ENCODE measurements around the gene TSHZ2.

The TSHZ2 gene

GRCh38 chr20:52996658-52997057 lies 24.5 kb downstream of the TSHZ2 start:
- Mint-ChIP-seq H3K27ac (no peak overlapping the region), H3K36me3 (ENCODE audit: low read depth) (no peaks in the 10 kb centered on the region), H3K4me1 (ENCODE audit: low read depth) (no peaks in the 10 kb centered on the region), H3K9me3 (no peaks in the 10 kb centered on the region), H3K4me3 (no peak overlapping the region), H3K27me3 (no peaks in the 10 kb centered on the region)
- intact Hi-C loops (cut with micrococcal nuclease) = no loop called here

DNA sequence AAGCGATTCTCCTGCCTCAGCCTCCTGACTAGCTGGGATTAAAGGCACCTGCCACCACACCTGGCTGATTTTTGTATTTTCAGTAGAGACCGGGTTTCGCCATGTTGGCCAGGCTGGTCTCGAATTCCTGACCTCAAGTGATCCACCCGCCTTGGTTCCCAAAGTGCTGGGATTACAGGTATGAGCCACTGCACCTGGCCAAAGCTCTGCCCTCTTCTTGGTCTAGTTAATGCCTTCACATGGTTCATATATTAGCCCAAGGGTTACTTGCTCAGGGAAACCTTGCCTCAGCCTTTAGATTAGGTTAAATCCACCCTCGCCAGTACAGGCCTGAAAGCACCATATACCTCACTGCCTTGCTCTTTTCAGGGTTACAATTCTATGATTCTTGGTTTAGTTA lies 26.1 kb downstream of the TSHZ2 start:
- no peaks in the 10 kb centered on the region for H3K36me3 Mint-ChIP-seq (ENCODE audit: low read depth)

DNA sequence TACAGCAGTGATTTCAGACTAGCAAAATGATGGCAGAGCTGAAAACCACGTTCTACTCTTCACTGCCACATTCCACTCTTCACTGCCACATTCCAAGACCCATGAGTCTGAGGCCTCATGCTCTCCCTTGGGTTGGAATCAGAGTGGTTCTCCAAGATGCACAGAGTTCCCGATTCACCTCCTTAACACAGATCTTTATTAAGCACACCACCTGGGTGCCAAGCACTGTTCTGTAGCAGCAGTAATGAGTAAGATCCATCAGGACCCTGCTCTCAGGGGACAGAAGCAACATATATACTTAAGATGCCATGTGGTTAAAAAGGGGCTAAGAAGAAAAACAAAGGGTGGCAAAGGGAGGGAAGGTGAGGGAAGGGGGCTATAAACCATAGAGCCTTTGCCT lies 26.9 kb downstream of the TSHZ2 start:
- H3K27me3 Mint-ChIP-seq = no peaks in the 10 kb centered on the region
- no peaks in the 10 kb centered on the region for H3K4me1 Mint-ChIP-seq (ENCODE audit: low read depth)
- H3K36me3 Mint-ChIP-seq (ENCODE audit: low read depth) = no peaks in the 10 kb centered on the region
- intact Hi-C loops (cut with micrococcal nuclease) = no loop called here
- H3K27ac Mint-ChIP-seq = no peak overlapping the region
- H3K9me3 Mint-ChIP-seq = no peaks in the 10 kb centered on the region
- H3K4me3 Mint-ChIP-seq = no peak overlapping the region

More for the DNA sequence above, 26.1 kb downstream of the TSHZ2 start:
- Mint-ChIP-seq H3K9me3 (no peaks in the 10 kb centered on the region), H3K4me1 (ENCODE audit: low read depth) (no peaks in the 10 kb centered on the region), H3K27me3 (no peaks in the 10 kb centered on the region), H3K27ac (no peak overlapping the region), H3K4me3 (no peak overlapping the region)
- intact Hi-C loops (cut with micrococcal nuclease) = no loop called here

- H3K4me1 Mint-ChIP-seq (ENCODE audit: low read depth) = no peaks in the 10 kb centered on the region
- no peak overlapping the region for H3K4me3 Mint-ChIP-seq
- intact Hi-C loops (cut with micrococcal nuclease) = no loop called here
- no peaks in the 10 kb centered on the region for H3K27me3 Mint-ChIP-seq
- H3K27ac Mint-ChIP-seq = no peak overlapping the region
- H3K36me3 Mint-ChIP-seq (ENCODE audit: low read depth) = no peaks in the 10 kb centered on the region
- no peaks in the 10 kb centered on the region for H3K9me3 Mint-ChIP-seq
These were observed 29.5 kb downstream of the TSHZ2 start for GRCh38 chr20:53001498-53002301.

DNA sequence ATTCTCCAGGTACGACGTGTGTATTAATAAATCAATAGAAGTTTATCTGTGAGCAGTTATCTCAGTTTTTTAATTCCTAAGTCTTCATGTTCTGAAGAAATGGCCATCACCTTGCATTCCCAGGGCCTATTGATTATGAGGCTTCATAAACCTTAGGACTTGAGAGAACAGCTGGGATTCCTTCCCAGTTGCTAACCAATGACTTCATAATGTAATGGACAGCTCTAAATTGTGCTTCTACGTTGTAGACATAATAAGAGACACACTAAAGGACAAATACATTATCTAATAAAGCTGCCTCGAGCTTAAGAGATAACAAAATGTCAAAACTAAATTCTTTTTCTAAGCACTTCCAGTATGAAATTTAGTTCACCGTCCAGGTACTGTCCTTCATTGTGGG lies 30.6 kb downstream of the TSHZ2 start:
- no peaks in the 10 kb centered on the region for H3K9me3 Mint-ChIP-seq
- intact Hi-C loops (cut with micrococcal nuclease) = no loop called here
- H3K4me1 Mint-ChIP-seq (ENCODE audit: low read depth) = no peaks in the 10 kb centered on the region
- H3K4me3 Mint-ChIP-seq = no peak overlapping the region
- H3K27me3 Mint-ChIP-seq = no peaks in the 10 kb centered on the region
- H3K36me3 Mint-ChIP-seq (ENCODE audit: low read depth) = no peaks in the 10 kb centered on the region
- H3K27ac Mint-ChIP-seq = no peak overlapping the region

DNA sequence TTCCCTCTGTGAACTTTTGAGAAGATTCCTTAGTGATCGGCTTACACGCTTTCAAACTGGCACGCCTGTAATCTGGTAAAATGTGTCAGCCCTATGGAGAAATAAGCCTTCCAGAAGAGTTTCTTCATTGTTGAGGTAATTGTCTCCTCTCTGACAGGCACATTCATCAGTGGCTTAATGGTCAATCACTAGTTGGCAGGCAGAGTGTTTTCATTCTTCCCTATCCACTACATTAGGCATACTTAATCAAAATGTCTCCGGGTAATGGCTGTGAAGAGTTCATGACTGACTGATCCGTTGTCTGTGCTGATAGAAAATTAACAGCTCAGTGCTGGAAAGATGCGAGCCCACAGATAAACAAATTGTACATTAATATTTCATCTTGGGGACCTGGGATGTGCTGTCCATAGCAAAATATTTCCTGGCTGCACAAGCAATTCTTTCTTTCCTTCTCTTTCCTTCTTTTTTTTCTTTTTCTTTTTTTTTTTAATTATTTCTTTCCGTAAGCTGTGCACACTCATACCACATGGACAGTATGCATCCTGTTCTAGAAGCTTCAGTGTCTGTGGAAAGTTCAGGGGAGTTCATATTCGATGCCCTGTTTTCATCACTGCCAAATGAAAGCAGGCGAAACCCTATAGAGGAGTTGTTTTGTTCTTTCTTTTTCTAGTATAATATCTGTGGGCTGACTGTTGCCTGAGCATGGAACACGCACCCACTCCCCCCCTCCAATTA lies 31.4 kb downstream of the TSHZ2 start:
- H3K27me3 Mint-ChIP-seq = no peaks in the 10 kb centered on the region
- H3K4me1 Mint-ChIP-seq (ENCODE audit: low read depth) = no peaks in the 10 kb centered on the region
- H3K9me3 Mint-ChIP-seq = no peaks in the 10 kb centered on the region
- intact Hi-C loops (cut with micrococcal nuclease) = no loop called here
- no peak overlapping the region for H3K4me3 Mint-ChIP-seq
- H3K27ac Mint-ChIP-seq = no peak overlapping the region
- no peaks in the 10 kb centered on the region for H3K36me3 Mint-ChIP-seq (ENCODE audit: low read depth)

GRCh38 chr20:53004267-53004813 lies 32.2 kb downstream of the TSHZ2 start:
- H3K9me3 Mint-ChIP-seq = no peaks in the 10 kb centered on the region
- H3K4me1 Mint-ChIP-seq (ENCODE audit: low read depth) = no peaks in the 10 kb centered on the region
- no peak overlapping the region for H3K27ac Mint-ChIP-seq
- no peaks in the 10 kb centered on the region for H3K36me3 Mint-ChIP-seq (ENCODE audit: low read depth)
- no peak overlapping the region for H3K4me3 Mint-ChIP-seq
- no peaks in the 10 kb centered on the region for H3K27me3 Mint-ChIP-seq
- intact Hi-C loops (cut with micrococcal nuclease) = no loop called here

DNA sequence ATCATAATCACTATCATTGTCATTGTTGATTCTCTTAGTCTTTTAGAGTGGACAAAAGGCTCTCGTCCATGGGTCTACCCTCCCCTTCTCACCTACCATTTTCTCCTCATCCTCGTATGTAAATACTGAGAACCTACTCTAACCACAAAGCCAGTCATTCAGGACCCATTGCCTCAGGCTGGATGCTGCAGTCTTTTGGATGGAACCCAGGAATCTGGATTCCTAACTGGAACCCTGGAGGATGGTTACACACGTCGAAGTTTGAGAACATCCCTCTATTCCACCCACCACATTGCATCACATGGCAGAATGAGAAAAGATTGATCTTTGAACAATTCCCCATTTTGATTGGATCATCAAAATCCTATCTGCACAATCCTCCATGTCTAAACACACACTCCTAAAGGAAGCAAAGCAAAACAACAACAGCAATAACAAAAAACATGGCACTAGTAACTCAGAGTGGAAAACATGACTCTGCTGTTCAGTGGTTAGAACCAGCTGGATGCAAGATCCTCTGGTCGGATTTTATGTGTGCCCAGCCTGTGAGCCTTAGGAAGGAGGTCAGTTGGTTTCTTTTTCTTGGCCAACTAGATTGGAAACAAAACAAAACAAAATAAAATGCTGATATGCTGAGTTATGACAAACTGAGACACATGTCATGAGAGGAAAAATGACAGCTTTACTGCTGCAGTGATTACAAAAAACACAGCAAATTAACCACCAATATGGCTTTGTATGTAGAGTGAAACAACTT lies 38.0 kb downstream of the TSHZ2 start:
- intact Hi-C loops (cut with micrococcal nuclease) = no loop called here
- peaks cover 16% of the 10 kb centered on the region for H3K9me3 Mint-ChIP-seq
- no peak overlapping the region for H3K4me3 Mint-ChIP-seq
- H3K36me3 Mint-ChIP-seq (ENCODE audit: low read depth) = no peaks in the 10 kb centered on the region
- H3K4me1 Mint-ChIP-seq (ENCODE audit: low read depth) = no peaks in the 10 kb centered on the region
- H3K27ac Mint-ChIP-seq = no peak overlapping the region
- no peaks in the 10 kb centered on the region for H3K27me3 Mint-ChIP-seq

GRCh38 chr20:53011640-53012039 lies 39.5 kb downstream of the TSHZ2 start:
- Mint-ChIP-seq H3K27me3 (no peaks in the 10 kb centered on the region), H3K27ac (no peak overlapping the region), H3K36me3 (ENCODE audit: low read depth) (no peaks in the 10 kb centered on the region), H3K4me1 (ENCODE audit: low read depth) (no peaks in the 10 kb centered on the region), H3K9me3 (peaks cover 19% of the 10 kb centered on the region), H3K4me3 (no peak overlapping the region)
- intact Hi-C loops (cut with micrococcal nuclease) = no loop called here

- H3K9me3 Mint-ChIP-seq = peaks cover 19% of the 10 kb centered on the region
- H3K36me3 Mint-ChIP-seq (ENCODE audit: low read depth) = no peaks in the 10 kb centered on the region
- no peaks in the 10 kb centered on the region for H3K4me1 Mint-ChIP-seq (ENCODE audit: low read depth)
- intact Hi-C loops (cut with micrococcal nuclease) = no loop called here
- H3K4me3 Mint-ChIP-seq = no peak overlapping the region
- no peaks in the 10 kb centered on the region for H3K27me3 Mint-ChIP-seq
- no peak overlapping the region for H3K27ac Mint-ChIP-seq
These were observed 41.0 kb downstream of the TSHZ2 start for GRCh38 chr20:53013183-53013582.

- H3K4me3 Mint-ChIP-seq = no peak overlapping the region
- no peaks in the 10 kb centered on the region for H3K36me3 Mint-ChIP-seq (ENCODE audit: low read depth)
- intact Hi-C loops (cut with micrococcal nuclease) = no loop called here
- no peak overlapping the region for H3K27ac Mint-ChIP-seq
- H3K9me3 Mint-ChIP-seq = peaks cover 19% of the 10 kb centered on the region
- no peaks in the 10 kb centered on the region for H3K4me1 Mint-ChIP-seq (ENCODE audit: low read depth)
- no peaks in the 10 kb centered on the region for H3K27me3 Mint-ChIP-seq
These were observed 41.7 kb downstream of the TSHZ2 start for GRCh38 chr20:53013847-53014246.

- H3K4me3 Mint-ChIP-seq = no peak overlapping the region
- no peak overlapping the region for H3K27ac Mint-ChIP-seq
- peaks cover 19% of the 10 kb centered on the region for H3K9me3 Mint-ChIP-seq
- H3K36me3 Mint-ChIP-seq (ENCODE audit: low read depth) = no peaks in the 10 kb centered on the region
- intact Hi-C loops (cut with micrococcal nuclease) = no loop called here
- H3K27me3 Mint-ChIP-seq = no peaks in the 10 kb centered on the region
- H3K4me1 Mint-ChIP-seq (ENCODE audit: low read depth) = no peaks in the 10 kb centered on the region
These were observed 43.9 kb downstream of the TSHZ2 start for GRCh38 chr20:53016071-53016470.

- intact Hi-C loops (cut with micrococcal nuclease) = no loop called here
- H3K4me1 Mint-ChIP-seq (ENCODE audit: low read depth) = no peaks in the 10 kb centered on the region
- no peak overlapping the region for H3K27ac Mint-ChIP-seq
- H3K27me3 Mint-ChIP-seq = no peaks in the 10 kb centered on the region
- H3K4me3 Mint-ChIP-seq = no peak overlapping the region
- H3K9me3 Mint-ChIP-seq = peaks cover 19% of the 10 kb centered on the region
- H3K36me3 Mint-ChIP-seq (ENCODE audit: low read depth) = no peaks in the 10 kb centered on the region
These were observed 44.4 kb downstream of the TSHZ2 start for GRCh38 chr20:53016534-53017042.

GRCh38 chr20:53017206-53017605 lies 45.0 kb downstream of the TSHZ2 start:
- Mint-ChIP-seq H3K4me3 (no peak overlapping the region), H3K4me1 (ENCODE audit: low read depth) (no peaks in the 10 kb centered on the region), H3K9me3 (peaks cover 19% of the 10 kb centered on the region), H3K36me3 (ENCODE audit: low read depth) (no peaks in the 10 kb centered on the region), H3K27me3 (no peaks in the 10 kb centered on the region), H3K27ac (no peak overlapping the region)
- intact Hi-C loops (cut with micrococcal nuclease) = no loop called here
